ENCODE data around the gene MEX3D. TPM values are rescaled to one million over a fixed set of nuclear protein-coding genes. Genes with fewer than 3 reads are reported as not detected.
"Not testable (repeated sequence)": the region's sequence is repeated elsewhere in the genome, so short reads cannot be mapped to it uniquely, and the experiment has no call there.

The MEX3D gene
- total RNA-seq, 1 donor, result 2.1 TPM

DNA sequence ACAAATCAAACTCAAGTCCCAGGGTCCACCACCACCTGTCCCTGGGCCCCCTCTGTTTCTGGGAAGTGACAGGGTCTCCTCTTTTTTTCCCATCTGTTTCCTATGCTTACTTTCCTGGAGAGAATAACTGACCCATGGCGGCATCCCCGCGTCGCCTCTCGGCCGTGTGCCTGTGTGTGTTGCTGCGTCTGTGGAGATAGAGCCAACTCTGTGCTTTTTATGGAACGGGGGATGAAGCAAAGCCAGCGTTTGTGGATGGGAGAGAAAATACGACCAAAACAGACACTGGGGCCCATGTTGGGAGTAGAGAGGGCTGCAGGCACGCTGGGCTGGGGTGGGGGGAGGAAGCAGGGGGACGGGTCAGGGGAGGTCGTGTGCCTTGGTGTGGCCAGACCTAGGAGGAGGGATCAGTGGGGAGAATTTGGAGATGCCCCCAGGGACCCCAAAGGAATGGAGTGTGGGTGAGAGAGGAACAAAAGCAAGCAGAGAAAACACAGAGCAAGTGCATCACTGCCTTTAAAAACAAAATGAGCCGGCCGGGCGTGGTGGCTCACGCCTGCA is 27.7 kb downstream of the MEX3D start:
- Histone ChIP-seq H3K9me3 (ENCODE audit: low read depth, low read length) (no peaks in the 10 kb centered on the region), H3K27me3 (ENCODE audit: insufficient read depth, low read length) (no peaks in the 10 kb centered on the region), H3K4me3 (ENCODE audit: low read length) (no peak overlapping the region), H3K4me1 (ENCODE audit: insufficient read depth, low read length) (no peaks in the 10 kb centered on the region)

DNA sequence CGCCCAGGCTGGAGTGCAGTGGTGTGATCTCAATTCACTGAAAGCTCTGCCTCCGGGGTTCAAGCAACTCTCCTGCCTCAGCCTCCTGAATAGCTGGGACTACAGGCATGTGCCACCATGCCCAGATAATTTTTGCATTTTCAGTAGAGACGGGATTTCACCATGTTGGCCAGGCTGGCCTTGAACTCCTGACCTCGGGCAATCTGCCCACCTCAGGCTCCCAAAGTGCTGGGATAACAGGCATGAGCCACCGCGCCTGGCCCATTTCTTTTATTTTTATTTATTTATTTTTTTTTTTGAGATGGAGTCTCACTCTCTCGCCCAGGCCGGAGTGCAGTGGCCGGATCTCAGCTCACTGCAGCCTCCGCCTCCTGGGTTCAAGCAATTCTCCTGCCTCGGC is 28.4 kb downstream of the MEX3D start:
- H3K4me3 ChIP-seq (ENCODE audit: low read length); H3K4me1 ChIP-seq (ENCODE audit: insufficient read depth, low read length); H3K9me3 ChIP-seq (ENCODE audit: low read depth, low read length); H3K27me3 ChIP-seq (ENCODE audit: insufficient read depth, low read length): not testable (repeated sequence)

DNA sequence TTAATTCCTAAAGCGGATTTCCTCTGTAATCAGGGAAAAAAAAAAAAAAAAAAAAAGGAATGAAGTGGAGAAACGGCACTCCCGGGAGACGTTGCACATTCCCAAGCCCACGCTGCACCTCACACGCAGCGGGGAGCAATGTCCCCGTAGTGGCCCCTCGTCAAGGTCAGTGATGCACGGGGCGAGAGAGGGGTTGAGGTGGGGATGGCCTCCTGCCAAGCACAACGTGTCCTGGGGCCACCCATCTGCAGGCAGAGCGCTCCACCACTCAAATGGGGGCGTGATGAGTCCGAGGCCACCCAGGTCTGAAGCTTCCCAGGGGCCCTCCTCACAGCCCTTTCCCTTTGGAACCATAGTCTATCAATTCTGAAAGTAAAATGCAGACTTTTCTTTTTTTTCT is 29.1 kb downstream of the MEX3D start:
- Histone ChIP-seq H3K9me3 (ENCODE audit: low read depth, low read length) (no peaks in the 10 kb centered on the region), H3K4me3 (ENCODE audit: low read length) (no peak overlapping the region), H3K4me1 (ENCODE audit: insufficient read depth, low read length) (no peaks in the 10 kb centered on the region), H3K27me3 (ENCODE audit: insufficient read depth, low read length) (no peaks in the 10 kb centered on the region)

DNA sequence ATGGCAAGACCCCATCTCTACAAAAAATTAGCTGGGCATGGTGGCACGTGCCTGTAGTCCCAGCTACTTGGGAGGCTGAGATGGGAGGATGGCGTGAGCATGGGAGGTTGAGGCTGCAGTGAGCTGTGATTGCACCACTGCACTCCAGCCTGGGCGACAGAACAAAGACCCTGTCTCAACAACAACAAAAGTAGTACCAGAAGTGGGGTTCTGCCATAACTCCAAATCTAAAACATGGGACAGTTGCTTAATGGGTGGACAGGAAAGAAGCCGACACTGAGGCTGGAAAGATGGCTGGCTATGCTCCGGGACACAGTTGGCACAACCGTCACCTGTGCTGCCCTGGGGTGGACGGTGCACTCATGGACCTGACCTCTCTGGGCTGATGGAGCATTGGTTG is 32.4 kb downstream of the MEX3D start:
- H3K4me3 ChIP-seq (ENCODE audit: low read length); H3K4me1 ChIP-seq (ENCODE audit: insufficient read depth, low read length); H3K27me3 ChIP-seq (ENCODE audit: insufficient read depth, low read length); H3K9me3 ChIP-seq (ENCODE audit: low read depth, low read length): not testable (repeated sequence)

DNA sequence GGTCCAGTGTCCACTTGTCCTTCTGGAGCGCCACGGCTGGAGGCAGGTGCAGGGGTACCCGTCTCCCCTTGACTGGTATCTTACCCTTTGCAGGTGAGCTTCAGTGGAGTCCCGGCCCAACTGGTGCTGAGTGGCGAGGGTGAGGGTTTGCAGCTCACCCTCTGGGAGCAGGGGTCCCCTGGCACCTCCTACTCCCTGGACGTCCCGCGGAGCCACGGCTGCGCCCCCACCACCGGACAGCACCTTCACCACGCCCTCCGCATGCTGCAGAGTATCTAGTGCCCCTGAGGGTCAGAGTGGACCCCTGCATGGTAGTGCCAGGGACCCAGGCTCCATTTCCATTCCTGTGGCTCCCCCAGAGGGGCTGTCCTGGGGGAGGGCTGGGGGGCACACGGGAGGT is 33.2 kb downstream of the MEX3D start:
- H3K9me3 ChIP-seq (ENCODE audit: low read depth, low read length), result no peaks in the 10 kb centered on the region
- H3K4me3 ChIP-seq (ENCODE audit: low read length), result no peak overlapping the region
- no peaks in the 10 kb centered on the region for H3K27me3 ChIP-seq (ENCODE audit: insufficient read depth, low read length)
- no peaks in the 10 kb centered on the region for H3K4me1 ChIP-seq (ENCODE audit: insufficient read depth, low read length)

DNA sequence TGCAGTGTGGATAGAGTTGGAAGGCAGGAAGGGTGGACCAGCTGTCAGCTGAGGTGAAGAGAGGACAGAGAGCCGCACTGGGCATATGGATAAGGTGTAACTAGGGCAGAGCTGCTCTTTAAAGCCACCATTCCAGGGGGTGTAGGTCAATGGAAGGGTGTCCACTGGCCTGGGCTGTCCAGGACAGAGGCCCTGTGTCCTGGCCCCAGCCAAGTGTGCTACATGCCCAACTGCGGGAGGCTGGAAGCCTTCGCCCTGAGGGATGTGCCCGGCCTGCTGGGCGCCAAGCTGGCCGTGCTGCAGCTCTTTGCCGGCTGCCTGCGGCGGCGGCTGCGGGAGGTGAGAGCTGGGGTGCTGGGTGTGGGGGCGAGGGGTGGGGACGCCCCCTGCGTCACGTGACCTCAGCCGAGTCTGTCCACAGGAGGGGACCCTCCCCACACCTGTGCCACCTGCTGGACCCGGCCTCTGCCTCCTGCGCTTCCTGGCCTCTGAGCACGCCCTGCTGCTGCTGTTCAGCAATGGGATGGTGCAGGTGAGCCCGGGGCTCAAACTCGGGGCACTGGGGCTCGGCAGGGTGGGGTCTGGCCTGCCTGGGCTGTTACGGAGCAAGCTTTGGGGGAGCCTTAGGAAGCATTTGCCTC is 34.5 kb downstream of the MEX3D start:
- no peaks in the 10 kb centered on the region for H3K4me1 ChIP-seq (ENCODE audit: insufficient read depth, low read length)
- H3K4me3 ChIP-seq (ENCODE audit: low read length), result no peak overlapping the region
- H3K9me3 ChIP-seq (ENCODE audit: low read depth, low read length), result no peaks in the 10 kb centered on the region
- H3K27me3 ChIP-seq (ENCODE audit: insufficient read depth, low read length), result no peaks in the 10 kb centered on the region

DNA sequence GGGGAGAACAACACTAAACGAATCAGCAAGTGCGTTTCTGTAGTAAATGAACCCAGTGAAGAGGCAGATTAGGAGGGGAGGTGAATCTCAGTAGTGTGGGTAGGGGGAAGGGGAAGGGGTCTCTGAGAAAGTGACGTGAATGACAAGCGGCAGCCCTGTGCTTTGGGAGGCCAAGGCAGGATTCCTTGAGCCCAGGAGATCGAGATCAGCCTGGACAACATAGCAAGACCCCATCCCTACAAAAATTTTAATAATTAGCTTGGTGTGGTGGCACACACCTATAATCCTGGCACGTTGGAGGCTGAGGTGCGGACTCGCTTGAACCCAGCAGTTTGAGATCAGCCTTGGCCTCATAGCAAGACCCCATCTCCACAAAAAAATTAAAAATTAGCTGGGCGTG is 36.1 kb downstream of the MEX3D start:
- Histone ChIP-seq H3K4me3 (ENCODE audit: low read length) (no peak overlapping the region), H3K9me3 (ENCODE audit: low read depth, low read length) (no peaks in the 10 kb centered on the region), H3K4me1 (ENCODE audit: insufficient read depth, low read length) (no peaks in the 10 kb centered on the region), H3K27me3 (ENCODE audit: insufficient read depth, low read length) (no peaks in the 10 kb centered on the region)

DNA sequence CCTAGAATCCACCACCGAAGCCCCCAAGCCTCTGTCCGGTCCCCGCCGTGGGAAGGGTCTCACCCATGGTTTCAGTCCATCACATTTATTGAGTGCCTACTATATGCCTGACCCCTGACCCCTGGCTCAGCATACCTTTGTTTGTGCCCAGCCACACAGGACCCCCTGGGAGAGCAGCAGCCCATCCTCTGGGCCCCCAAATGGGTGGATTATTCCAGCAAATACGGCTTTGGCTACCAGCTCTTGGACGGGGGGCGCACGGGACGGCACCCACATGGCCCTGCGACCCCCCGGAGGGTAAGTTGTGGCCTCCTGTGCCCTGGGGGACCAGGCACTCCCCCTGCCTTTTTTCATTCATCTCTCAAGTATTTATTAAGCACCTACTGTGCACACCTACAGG is 36.5 kb downstream of the MEX3D start:
- Histone ChIP-seq H3K27me3 (ENCODE audit: insufficient read depth, low read length) (no peaks in the 10 kb centered on the region), H3K4me3 (ENCODE audit: low read length) (no peak overlapping the region), H3K9me3 (ENCODE audit: low read depth, low read length) (no peaks in the 10 kb centered on the region), H3K4me1 (ENCODE audit: insufficient read depth, low read length) (no peaks in the 10 kb centered on the region)

DNA sequence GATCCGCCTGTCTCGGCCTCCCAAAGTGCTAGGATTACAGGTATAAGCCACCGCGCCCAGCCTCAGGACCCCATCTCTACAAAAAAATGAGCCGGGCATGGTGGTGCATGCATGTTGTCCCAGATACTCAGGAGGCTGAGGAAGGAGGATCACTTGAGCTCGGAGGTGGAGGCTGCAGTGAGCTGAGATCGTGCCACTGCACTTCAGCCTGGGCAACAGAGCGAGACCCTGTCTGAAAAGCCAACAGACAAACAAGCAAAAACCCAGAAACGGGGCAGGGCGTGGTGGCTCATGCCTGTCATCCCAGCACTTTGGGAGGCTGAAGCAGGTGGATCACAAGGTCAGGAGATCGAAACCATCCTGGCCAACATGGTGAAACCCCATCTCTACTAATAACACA is 37.3 kb downstream of the MEX3D start:
- not testable (repeated sequence) for H3K27me3 ChIP-seq (ENCODE audit: insufficient read depth, low read length); H3K4me1 ChIP-seq (ENCODE audit: insufficient read depth, low read length)

DNA sequence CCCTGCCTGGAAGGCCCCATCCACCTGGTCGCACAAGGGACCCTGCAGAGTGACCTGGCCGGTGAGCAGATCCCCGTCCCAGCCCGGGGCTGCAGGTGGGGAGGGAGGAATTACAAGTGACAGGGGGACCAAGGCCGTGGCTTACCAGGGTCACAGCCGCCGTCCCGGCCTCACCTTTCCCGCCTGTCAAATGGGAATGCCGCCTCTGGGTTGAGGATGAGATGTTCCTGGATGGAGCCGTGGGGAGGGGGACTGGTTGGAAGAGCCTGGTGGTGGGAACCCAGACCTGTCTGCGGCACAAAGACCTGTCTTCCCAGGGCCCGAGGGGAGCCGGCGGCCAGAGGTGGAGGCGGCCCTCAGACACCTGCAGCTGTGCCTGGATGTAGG is 38.7 kb downstream of the MEX3D start:
- H3K27me3 ChIP-seq (ENCODE audit: insufficient read depth, low read length), result peaks cover 8% of the 10 kb centered on the region
- H3K4me3 ChIP-seq (ENCODE audit: low read length), result no peak overlapping the region
- no peaks in the 10 kb centered on the region for H3K9me3 ChIP-seq (ENCODE audit: low read depth, low read length)
- H3K4me1 ChIP-seq (ENCODE audit: insufficient read depth, low read length), result no peaks in the 10 kb centered on the region

More for the DNA sequence above, 37.3 kb downstream of the MEX3D start:
- not testable (repeated sequence) for H3K9me3 ChIP-seq (ENCODE audit: low read depth, low read length); H3K4me3 ChIP-seq (ENCODE audit: low read length)

DNA sequence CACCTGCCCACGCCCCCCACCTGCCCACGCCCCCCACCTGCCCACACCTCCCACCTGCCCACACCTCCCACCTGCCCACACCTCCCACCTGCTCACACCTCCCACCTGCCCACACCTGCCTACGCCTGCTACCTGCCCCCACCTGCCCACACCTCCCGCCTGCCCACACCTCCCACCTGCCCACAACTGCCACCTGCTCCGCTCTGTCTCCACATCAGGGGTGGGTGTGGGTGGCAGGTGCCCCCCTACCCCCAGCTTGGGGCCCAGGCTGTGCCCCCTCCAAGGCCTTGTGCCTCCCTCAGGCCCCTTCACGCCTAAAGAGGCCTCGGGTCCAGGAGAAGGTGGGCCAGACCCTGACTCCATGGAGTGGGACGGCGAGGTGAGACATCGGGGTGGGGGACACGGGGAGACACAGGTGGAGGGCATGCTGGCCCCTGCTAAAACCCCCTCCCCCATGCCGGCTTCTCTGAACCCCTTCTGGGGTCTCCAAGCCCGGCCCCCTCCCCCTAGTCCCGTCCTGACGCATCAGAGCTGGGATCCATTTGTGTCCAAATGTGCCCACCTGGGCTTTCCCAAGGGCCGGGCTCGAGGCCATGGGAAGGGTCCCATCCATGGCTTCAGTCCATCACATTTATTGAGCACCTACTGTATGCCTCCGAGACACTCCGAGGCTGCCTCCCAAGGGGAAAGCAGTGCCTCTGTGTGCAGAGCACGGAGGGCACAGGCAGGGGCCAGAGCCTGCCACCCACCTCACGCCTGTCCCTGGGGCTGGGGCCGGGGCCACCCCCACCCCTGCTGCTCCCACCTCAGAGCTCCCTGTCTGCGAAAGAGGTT is 39.3 kb downstream of the MEX3D start:
- Histone ChIP-seq H3K4me3 (ENCODE audit: low read length) (no peak overlapping the region), H3K27me3 (ENCODE audit: insufficient read depth, low read length) (peaks cover 10% of the 10 kb centered on the region), H3K9me3 (ENCODE audit: low read depth, low read length) (no peaks in the 10 kb centered on the region)

DNA sequence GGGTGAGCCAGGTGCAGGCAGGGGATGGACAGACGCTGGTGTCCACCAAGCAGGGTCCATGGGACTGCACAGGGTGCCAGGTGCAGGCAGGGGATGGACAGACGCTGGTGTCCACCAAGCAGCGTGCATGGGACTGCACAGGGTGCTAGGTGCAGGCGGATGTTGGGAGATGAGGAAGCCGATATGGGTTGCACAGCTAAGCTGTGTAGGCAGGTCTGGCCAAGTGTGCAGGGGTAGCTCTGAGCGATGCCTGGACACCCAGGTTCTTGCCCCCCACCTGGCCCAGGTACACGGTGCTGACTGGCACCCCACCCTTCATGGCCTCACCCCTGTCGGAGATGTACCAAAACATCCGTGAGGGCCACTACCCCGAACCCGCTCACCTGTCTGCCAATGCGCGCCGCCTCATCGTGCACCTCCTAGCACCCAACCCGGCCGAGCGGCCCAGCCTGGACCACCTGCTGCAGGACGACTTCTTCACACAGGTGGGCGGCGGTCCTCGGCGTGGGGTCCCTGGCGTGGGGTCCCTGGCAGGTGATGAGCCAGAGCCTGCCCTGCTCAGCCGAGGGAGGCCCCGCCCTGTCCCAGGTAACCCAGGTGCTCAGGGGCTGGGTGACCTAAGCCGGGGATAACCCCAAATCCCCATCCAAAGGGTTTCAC is 40.3 kb downstream of the MEX3D start:
- Histone ChIP-seq H3K27me3 (ENCODE audit: insufficient read depth, low read length) (peaks cover 18% of the 10 kb centered on the region), H3K9me3 (ENCODE audit: low read depth, low read length) (no peaks in the 10 kb centered on the region), H3K4me3 (ENCODE audit: low read length) (no peak overlapping the region), H3K4me1 (ENCODE audit: insufficient read depth, low read length) (no peaks in the 10 kb centered on the region)

More for the DNA sequence above, 39.3 kb downstream of the MEX3D start:
- H3K4me1 ChIP-seq (ENCODE audit: insufficient read depth, low read length), result no peaks in the 10 kb centered on the region

DNA sequence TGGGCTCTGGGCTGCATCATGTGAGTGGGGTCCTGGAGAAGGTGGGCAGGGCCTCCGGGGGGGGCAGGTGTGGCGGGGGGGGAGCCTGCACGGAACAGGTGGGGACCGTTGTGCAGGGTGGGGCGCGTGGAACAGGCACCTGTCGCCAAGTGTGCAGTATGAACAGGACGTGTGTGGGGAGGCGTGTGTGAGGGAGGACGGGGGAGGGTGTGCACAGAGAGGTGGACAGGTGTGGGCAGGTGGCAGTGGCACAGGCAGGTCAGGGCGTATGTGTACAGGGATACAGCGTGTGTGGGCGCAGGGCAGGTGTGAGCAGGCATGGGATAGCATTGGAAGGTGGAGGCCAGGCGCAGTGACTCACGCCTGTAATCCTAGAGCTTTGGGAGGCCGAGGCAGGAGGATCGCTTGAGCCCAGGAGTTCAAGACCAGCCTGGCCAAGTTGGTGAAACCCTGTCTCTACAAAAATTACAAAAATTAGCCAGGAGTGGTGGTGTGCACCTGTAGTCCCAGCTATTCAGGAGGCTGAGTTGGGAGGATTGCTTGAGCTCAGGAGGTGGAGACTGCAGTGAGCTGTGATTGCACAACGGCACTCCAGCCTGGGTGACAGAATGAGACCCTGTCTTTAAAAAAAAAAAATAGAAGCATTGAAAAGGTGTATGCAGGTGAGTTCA is 41.0 kb downstream of the MEX3D start:
- Histone ChIP-seq H3K27me3 (ENCODE audit: insufficient read depth, low read length) (peaks cover 19% of the 10 kb centered on the region), H3K4me1 (ENCODE audit: insufficient read depth, low read length) (no peaks in the 10 kb centered on the region), H3K9me3 (ENCODE audit: low read depth, low read length) (no peaks in the 10 kb centered on the region), H3K4me3 (ENCODE audit: low read length) (no peak overlapping the region)

DNA sequence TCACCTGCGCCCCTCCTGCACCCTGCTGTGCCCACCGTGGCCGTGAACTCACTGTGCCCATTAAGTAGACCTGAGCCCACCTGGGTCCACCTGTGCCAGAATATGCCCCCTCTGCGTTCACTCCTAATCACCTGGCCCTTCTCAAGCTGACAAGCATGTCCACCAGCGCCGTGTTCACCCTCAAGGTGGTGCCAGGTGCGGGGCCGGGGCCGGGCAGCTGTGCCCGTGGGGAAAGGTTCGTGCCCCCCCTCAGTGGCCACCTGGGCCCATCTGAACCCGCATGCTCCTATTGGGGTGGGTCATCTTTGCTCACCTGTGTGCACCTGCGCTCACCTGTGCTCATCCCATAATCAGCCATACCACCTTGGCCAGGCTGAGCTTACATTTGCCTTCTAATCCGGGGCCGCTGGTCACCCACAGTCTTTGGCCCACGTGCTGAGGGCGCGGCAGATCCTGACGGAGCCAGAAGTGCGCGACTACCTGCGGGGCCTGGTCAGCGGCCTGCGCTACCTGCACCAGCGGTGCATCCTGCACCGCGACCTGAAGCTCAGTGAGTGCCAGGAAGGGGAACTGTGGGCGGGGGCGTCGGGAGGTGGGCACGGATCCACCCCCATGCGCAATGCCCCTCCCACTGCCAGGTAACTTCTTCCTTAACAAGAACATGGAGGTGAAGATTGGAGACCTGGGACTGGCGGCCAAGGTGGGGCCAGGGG is 41.9 kb downstream of the MEX3D start:
- Histone ChIP-seq H3K4me1 (ENCODE audit: insufficient read depth, low read length) (no peaks in the 10 kb centered on the region), H3K9me3 (ENCODE audit: low read depth, low read length) (no peaks in the 10 kb centered on the region), H3K27me3 (ENCODE audit: insufficient read depth, low read length) (peaks cover 19% of the 10 kb centered on the region), H3K4me3 (ENCODE audit: low read length) (no peak overlapping the region)
